ENCODE results near the gene EDC3.
"Not testable (repeated sequence)": the region's sequence is repeated elsewhere in the genome, so short reads cannot be mapped to it uniquely, and the experiment has no call there.

The EDC3 gene

DNA sequence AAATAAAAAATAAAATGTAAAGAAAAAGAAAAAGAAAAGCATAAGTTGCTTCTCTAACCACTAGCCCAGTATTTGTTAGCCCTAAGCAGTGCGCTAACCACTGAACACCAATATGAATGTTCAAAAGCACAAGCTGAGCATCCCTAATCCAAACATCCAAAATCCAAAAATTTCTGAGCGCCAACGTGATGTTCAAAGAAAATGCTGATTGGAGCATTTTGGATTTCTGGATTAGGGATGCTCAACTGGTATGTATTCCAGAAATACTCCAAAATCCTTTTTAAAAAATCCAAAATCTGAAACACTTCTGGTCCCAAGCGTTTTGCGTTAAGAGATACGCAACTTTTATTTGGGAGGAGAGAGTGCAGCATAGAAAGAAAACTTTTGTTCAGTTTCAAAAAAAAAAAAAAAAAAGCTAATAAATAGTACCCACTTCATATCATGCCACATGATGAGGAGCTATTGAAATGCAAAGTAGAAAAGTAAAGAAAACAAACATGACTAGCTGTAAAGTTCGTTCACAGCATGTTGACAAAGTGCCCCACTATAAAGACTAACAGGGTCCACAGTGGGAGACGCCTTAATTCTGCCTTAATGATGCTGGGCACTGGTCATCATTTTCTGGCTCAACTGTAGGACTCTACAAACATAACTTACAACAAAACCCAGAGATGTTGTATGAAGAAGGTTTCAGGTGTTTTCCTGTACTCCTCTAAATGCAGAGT, 32.4 kb downstream of the EDC3 start:
- Histone ChIP-seq H3K4me2 (ENCODE audit: low read length) (peak overlapping the region; percentile 15), H3K4me1 (ENCODE audit: control insufficient read depth, insufficient read depth, low read length) (peaks cover 12% of the 10 kb centered on the region), H3K9ac (ENCODE audit: low read depth, low read length) (no peak overlapping the region), H3K27me3 (ENCODE audit: control insufficient read depth, insufficient read depth, low read length) (no peaks in the 10 kb centered on the region), H3K4me3 (ENCODE audit: low read length) (no peak overlapping the region), H3K9me3 (replicated peaks; ENCODE audit: low read length) (no peaks in the 10 kb centered on the region), H3K36me3 (ENCODE audit: insufficient read depth, low read length) (no peaks in the 10 kb centered on the region)

DNA sequence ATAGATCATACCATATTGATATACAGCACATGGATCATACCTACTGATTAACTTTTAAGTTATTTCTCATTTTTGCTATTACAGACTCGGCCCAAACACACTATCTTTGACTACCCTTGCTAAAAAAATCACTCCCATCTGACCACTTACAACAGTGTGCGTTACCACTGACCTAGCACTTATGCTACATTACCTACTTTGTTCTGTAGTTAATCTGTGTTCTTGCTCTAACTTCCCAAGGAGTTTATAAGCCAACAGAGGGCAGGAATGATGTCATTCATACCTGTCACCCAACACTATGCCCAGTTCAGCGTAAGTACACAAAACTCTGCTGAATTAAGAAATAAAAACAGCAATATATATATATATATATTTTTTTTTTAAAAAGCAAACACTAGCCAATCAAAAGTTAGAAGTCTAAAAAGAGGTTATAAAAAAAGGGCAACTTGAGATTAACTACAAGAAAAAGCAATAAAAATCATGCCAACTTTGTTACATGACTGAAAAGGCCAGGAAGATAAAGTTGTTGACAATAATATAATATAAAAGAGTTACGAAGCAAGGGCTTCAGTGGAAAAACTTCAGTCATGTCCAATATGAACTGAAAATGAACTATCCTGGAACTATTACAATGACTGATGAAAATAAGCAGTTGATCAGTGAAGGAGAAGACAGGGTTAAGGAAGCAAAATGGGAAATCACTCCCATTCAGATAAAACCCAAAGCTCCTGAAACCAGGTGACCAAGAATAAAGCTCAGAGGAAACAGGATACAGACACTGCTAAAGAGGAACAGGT, 33.6 kb downstream of the EDC3 start:
- Histone ChIP-seq H3K4me3 (ENCODE audit: low read length) (no peak overlapping the region), H3K9me3 (replicated peaks; ENCODE audit: low read length) (no peaks in the 10 kb centered on the region), H3K4me2 (ENCODE audit: low read length) (no peak overlapping the region), H3K36me3 (ENCODE audit: insufficient read depth, low read length) (no peaks in the 10 kb centered on the region), H3K4me1 (ENCODE audit: control insufficient read depth, insufficient read depth, low read length) (peaks cover 21% of the 10 kb centered on the region), H3K9ac (ENCODE audit: low read depth, low read length) (no peak overlapping the region), H3K27me3 (ENCODE audit: control insufficient read depth, insufficient read depth, low read length) (no peaks in the 10 kb centered on the region)

DNA sequence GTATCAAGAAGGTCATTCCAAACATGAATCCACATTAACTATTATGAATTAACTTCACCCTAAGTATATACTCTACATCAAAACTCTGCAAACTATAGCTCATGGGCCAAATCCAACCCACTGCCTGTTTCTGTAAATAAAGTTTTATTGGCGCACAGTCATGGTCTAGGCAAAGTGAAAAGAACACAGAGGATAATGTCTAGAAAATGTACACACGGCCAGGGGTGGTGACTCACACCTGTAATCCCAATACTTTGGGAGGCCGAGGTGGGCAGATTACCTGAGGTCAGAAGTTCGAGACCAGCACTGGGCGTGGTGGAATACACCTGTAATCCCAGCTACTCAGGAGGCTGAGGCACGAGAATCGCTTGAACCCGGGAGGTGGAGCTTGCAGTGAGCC, 34.5 kb downstream of the EDC3 start:
- not testable (repeated sequence) for H3K9ac ChIP-seq (ENCODE audit: low read depth, low read length)

DNA sequence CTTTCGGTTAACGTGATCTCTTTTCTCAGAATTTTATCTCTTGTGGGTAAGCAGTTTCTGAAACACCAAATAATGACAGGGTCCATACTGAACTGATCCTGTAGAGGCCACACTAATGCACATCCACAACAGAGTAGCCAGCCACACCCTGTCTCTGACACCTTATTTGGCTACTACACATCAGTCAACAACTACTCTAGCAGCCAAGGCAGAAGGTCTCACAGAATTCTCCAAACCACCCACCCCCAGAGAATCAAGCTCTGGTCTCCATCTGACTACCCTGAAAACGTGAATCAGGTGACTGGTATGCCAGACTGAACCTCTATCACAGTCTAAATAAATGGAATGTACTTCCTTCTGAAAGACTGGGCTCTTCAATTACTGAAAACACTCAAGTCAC, 38.0 kb downstream of the EDC3 start:
- H3K4me1 ChIP-seq (ENCODE audit: control insufficient read depth, insufficient read depth, low read length), result peaks cover 18% of the 10 kb centered on the region
- H3K27me3 ChIP-seq (ENCODE audit: control insufficient read depth, insufficient read depth, low read length), result no peaks in the 10 kb centered on the region

More for the DNA sequence above, 34.5 kb downstream of the EDC3 start:
- H3K4me1 ChIP-seq (ENCODE audit: control insufficient read depth, insufficient read depth, low read length), result peaks cover 21% of the 10 kb centered on the region
- H3K36me3 ChIP-seq (ENCODE audit: insufficient read depth, low read length); H3K4me2 ChIP-seq (ENCODE audit: low read length); H3K27me3 ChIP-seq (ENCODE audit: control insufficient read depth, insufficient read depth, low read length); H3K9me3 ChIP-seq (replicated peaks; ENCODE audit: low read length); H3K4me3 ChIP-seq (ENCODE audit: low read length): not testable (repeated sequence)

DNA sequence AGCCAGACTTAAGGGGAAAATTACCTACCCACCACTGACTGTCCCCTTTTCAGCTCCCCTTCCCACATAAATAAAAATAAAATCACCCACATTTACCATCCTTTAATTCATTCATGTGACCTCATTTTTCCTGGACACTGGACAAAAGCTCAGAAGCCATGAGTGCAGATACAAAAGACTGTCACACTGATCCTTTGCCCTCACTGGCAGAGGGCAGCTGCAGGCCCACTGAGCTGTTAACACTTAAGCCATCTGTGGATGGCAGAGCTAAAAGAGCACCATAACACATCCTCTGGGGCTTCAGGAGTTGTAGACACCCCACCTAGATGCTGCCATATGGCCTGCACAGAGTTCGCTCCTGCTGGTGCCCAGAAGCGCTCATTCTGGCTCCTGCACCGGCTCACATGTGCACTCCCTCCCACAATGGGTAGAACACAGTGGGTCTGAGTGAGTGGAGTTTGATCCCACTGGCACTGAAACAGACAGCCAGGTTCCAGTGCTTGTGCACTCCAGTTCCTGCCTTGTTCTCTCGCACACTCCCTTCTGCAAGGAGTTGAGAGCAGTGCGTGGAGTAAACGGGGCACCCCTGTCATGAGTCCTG, 38.8 kb downstream of the EDC3 start:
- Histone ChIP-seq H3K9me3 (replicated peaks; ENCODE audit: low read length) (no peaks in the 10 kb centered on the region), H3K9ac (ENCODE audit: low read depth, low read length) (no peak overlapping the region), H3K4me1 (ENCODE audit: control insufficient read depth, insufficient read depth, low read length) (peaks cover 18% of the 10 kb centered on the region)

More for the DNA sequence above, 38.0 kb downstream of the EDC3 start:
- no peaks in the 10 kb centered on the region for H3K9me3 ChIP-seq (replicated peaks; ENCODE audit: low read length)
- H3K4me2 ChIP-seq (ENCODE audit: low read length), result peak overlapping the region; percentile 38
- H3K9ac ChIP-seq (ENCODE audit: low read depth, low read length), result no peak overlapping the region
- peaks cover 4% of the 10 kb centered on the region for H3K36me3 ChIP-seq (ENCODE audit: insufficient read depth, low read length)
- H3K4me3 ChIP-seq (ENCODE audit: low read length), result no peak overlapping the region

DNA sequence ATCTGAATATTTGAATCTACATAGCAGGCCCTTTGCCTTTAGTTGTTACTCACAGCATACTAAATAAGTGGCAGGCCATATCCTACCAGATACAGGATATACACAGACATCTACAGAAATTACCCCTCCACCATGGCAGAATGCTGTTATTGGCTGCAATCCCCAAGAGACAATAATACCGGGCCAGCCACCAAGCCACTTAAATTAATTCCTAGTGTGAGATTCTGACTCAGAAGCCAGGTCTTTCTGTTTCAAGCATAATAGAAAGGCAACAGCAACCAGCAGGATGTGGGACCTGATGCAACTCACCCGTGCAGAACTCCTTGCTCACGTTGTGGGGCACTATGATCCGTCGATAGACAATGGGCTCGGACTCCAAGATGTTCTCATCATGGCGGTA, 40.4 kb downstream of the EDC3 start:
- Histone ChIP-seq H3K4me2 (ENCODE audit: low read length) (no peak overlapping the region), H3K4me1 (ENCODE audit: control insufficient read depth, insufficient read depth, low read length) (peaks cover 18% of the 10 kb centered on the region)

More for the DNA sequence above, 38.8 kb downstream of the EDC3 start:
- Histone ChIP-seq H3K36me3 (ENCODE audit: insufficient read depth, low read length) (peaks cover 4% of the 10 kb centered on the region), H3K4me2 (ENCODE audit: low read length) (no peak overlapping the region), H3K4me3 (ENCODE audit: low read length) (no peak overlapping the region), H3K27me3 (ENCODE audit: control insufficient read depth, insufficient read depth, low read length) (no peaks in the 10 kb centered on the region)

DNA sequence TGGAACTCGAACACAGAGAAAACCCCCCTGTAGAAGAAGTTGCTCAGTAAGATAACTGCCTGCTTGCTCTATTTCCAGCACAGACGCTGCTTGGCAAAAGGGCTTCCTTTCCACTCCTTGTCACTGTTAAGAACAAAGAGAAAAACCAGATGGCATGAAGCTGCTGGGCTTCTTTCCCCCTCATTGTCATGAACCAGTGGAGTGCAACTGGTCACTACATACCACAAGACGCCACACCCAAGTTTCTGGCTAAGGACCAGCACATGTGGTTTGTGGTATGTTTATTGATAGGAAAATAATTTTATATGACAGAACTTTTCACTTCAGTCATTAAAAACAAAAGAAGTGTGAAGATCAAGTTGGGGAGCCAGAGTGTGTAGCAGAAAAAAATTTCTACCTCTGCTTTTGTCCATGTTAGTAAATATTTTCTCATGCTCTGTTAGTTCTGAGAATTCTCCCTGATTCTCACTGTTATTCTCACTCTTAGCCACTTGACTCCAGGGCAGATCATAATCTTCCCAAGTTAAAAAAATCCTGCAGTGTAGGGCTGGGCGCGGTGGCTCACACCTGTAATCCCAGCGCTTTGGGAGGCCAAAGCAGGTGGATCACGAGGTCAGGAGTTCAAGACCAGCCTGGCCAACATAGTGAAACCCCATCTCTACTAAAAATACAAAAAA, 42.3 kb downstream of the EDC3 start:
- H3K4me3 ChIP-seq (ENCODE audit: low read length), result no peak overlapping the region
- peaks cover 18% of the 10 kb centered on the region for H3K4me1 ChIP-seq (ENCODE audit: control insufficient read depth, insufficient read depth, low read length)
- no peak overlapping the region for H3K4me2 ChIP-seq (ENCODE audit: low read length)
- no peaks in the 10 kb centered on the region for H3K9me3 ChIP-seq (replicated peaks; ENCODE audit: low read length)
- H3K27me3 ChIP-seq (ENCODE audit: control insufficient read depth, insufficient read depth, low read length), result no peaks in the 10 kb centered on the region
- H3K36me3 ChIP-seq (ENCODE audit: insufficient read depth, low read length), result peaks cover 11% of the 10 kb centered on the region
- no peak overlapping the region for H3K9ac ChIP-seq (ENCODE audit: low read depth, low read length)

More for the DNA sequence above, 40.4 kb downstream of the EDC3 start:
- Histone ChIP-seq H3K9me3 (replicated peaks; ENCODE audit: low read length) (no peaks in the 10 kb centered on the region), H3K4me3 (ENCODE audit: low read length) (no peak overlapping the region), H3K36me3 (ENCODE audit: insufficient read depth, low read length) (peaks cover 5% of the 10 kb centered on the region), H3K27me3 (ENCODE audit: control insufficient read depth, insufficient read depth, low read length) (no peaks in the 10 kb centered on the region), H3K9ac (ENCODE audit: low read depth, low read length) (no peak overlapping the region)

DNA sequence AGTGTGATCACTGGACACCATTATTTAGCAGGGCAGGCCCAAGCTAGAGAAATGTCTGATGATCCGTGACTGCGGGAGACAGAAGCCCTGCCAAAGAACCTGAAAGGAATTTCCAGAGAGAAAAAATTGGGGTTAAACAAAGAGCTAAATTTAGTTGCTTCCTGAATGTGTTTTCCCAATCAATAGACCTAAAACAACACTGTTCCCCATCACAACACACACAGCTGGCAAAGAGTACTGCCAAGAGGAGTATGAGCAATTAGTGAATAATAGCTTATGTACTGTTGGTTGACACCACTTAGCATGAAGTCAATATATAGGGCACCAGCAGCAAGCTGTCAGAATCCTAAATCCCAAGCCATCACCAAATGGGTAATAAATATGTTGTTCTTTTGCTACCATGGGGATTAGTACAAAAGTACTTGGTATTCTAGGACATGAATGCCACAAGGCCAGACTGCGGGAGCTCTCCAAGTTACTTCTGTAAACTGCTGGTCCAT, 44.5 kb downstream of the EDC3 start:
- H3K27me3 ChIP-seq (ENCODE audit: control insufficient read depth, insufficient read depth, low read length), result no peaks in the 10 kb centered on the region
- H3K4me1 ChIP-seq (ENCODE audit: control insufficient read depth, insufficient read depth, low read length), result peaks cover 8% of the 10 kb centered on the region
- H3K4me2 ChIP-seq (ENCODE audit: low read length), result no peak overlapping the region
- no peaks in the 10 kb centered on the region for H3K9me3 ChIP-seq (replicated peaks; ENCODE audit: low read length)
- H3K9ac ChIP-seq (ENCODE audit: low read depth, low read length), result no peak overlapping the region
- H3K36me3 ChIP-seq (ENCODE audit: insufficient read depth, low read length), result peaks cover 11% of the 10 kb centered on the region
- no peak overlapping the region for H3K4me3 ChIP-seq (ENCODE audit: low read length)

DNA sequence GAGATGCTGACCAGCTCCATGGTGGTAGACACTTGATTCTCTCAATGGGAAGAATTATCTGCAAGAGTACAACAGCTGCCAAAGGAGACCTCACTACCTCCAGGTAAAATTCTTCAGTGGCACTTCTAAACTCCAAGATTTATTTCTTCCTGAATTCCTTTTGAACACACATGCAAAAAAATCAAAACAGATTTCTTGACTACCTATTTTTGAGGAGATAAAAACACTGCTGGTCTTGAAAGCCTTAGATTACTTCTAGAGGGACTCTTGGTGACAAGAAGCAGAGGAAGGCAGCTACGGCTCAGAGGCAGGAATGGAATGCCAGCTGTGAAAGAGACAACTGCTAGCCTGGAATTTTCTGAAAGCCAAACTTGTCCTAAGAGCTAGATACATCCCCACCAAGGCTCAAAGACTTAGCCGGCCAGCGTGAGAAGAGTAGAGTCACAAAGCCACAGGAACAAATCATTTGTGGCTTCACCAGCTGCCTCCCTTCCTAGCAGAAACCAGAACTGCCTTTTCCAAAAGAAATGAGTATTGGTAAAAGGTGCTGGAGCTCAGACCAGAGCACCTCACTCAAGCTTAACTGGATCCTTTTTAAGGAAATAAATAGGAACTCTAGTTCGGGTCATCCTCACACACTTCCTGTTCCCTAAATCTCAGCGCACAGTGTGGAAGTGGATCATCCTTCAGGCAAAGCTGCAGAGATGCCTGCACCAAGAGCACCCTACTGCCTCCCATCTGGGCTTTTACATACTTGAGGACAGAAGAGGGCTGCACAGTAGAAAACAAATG, 47.6 kb downstream of the EDC3 start:
- no peak overlapping the region for H3K4me3 ChIP-seq (ENCODE audit: low read length)
- no peak overlapping the region for H3K9ac ChIP-seq (ENCODE audit: low read depth, low read length)
- H3K36me3 ChIP-seq (ENCODE audit: insufficient read depth, low read length), result peaks cover 7% of the 10 kb centered on the region
- no peaks in the 10 kb centered on the region for H3K9me3 ChIP-seq (replicated peaks; ENCODE audit: low read length)
- H3K4me2 ChIP-seq (ENCODE audit: low read length), result no peak overlapping the region
- H3K4me1 ChIP-seq (ENCODE audit: control insufficient read depth, insufficient read depth, low read length), result peaks cover 6% of the 10 kb centered on the region
- no peaks in the 10 kb centered on the region for H3K27me3 ChIP-seq (ENCODE audit: control insufficient read depth, insufficient read depth, low read length)

DNA sequence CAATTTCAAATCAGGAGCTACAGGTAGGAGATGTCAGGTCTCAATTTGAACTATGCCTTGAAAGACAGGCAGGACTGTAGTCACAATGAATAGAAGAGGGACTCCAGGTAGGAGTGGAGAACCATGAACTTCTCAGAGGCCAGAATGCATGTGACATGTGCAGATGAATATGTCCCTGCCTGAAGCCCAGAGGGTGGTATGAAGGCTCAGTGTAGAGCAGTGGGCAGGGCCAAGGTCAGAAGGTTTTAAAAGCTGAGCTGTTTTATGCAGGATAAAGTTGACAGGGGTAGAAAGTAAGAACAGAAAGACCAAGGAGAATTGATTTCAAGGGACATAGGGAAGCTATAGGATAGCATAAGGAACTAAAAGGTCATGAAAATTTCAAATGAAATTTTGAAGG, 49.3 kb downstream of the EDC3 start:
- Histone ChIP-seq H3K4me3 (ENCODE audit: low read length) (no peak overlapping the region), H3K27me3 (ENCODE audit: control insufficient read depth, insufficient read depth, low read length) (no peaks in the 10 kb centered on the region), H3K4me1 (ENCODE audit: control insufficient read depth, insufficient read depth, low read length) (peaks cover 14% of the 10 kb centered on the region), H3K36me3 (ENCODE audit: insufficient read depth, low read length) (peaks cover 7% of the 10 kb centered on the region), H3K9me3 (replicated peaks; ENCODE audit: low read length) (no peaks in the 10 kb centered on the region), H3K9ac (ENCODE audit: low read depth, low read length) (no peak overlapping the region), H3K4me2 (ENCODE audit: low read length) (no peak overlapping the region)

All from skeletal muscle satellite cell (primary cell).